CD4-positive, alpha-beta memory T cell (primary cell): Measurements from ENCODE around the gene MED4. TPM values are rescaled to one million over a fixed set of nuclear protein-coding genes. Genes with fewer than 3 reads are reported as not detected.

ENCODE experiments used
- CTCF ChIA-PET: fragments of 350-600 bp; sonication (Branson Sonifier 250); formaldehyde crosslinking; loops from one replicate; lab custom pipeline; 2021; ENCODE audit warnings: inconsistent platforms; ENCODE audit not compliant: partially characterized antibody; lab: Charles Lee
- POLR2A ChIA-PET: fragments of 350-600 bp; sonication (Branson Sonifier 250); formaldehyde crosslinking; loops from one replicate; lab custom pipeline; 2021; ENCODE audit not compliant: partially characterized antibody; lab: Charles Lee
- DNase-seq, 5 donors: peaks; one replicate each; pipeline versions ENCODE4 v3.0.0 to v3.0.0-alpha.2; 2020 to 2022; ENCODE audit warnings: mixed read lengths in 1 of 5
- H3K27ac ChIP-seq: one replicate; pipeline ENCODE4 v1.7.0; 2013; ENCODE audit warnings: low read depth, low read length
- H3K27me3 ChIP-seq: 2 replicates; pipeline ENCODE4 v1.7.0; 2013; ENCODE audit warnings: mild to moderate bottlenecking, low read length, moderate library complexity; ENCODE audit not compliant: insufficient read depth
- H3K36me3 ChIP-seq: 2 replicates; pipeline ENCODE4 v1.7.0; 2013; ENCODE audit warnings: mild to moderate bottlenecking, low read length, moderate library complexity; ENCODE audit not compliant: insufficient read depth
- H3K4me1 ChIP-seq: 2 replicates; pipeline ENCODE4 v1.7.0; 2013; ENCODE audit warnings: mild to moderate bottlenecking, low read length, moderate library complexity; ENCODE audit not compliant: insufficient read depth
- H3K4me3 ChIP-seq, 2 donors: one replicate each; pipeline ENCODE4 v1.7.0; 2013; ENCODE audit warnings: low read length in 2 of 2, mild to moderate bottlenecking in 1 of 2
- H3K9me3 ChIP-seq, 2 donors: one replicate each; pipeline ENCODE4 v1.7.0; 2013; ENCODE audit warnings: low read length in 2 of 2, control low read depth in 1 of 2; ENCODE audit not compliant: control insufficient read depth in 1 of 2
- H3K27ac Mint-ChIP-seq, 7 donors: one replicate each; pipeline ENCODE4 v1.8.0; 2020 to 2021; ENCODE audit warnings: mixed read lengths in 7 of 7, mild to moderate bottlenecking in 6 of 7, inconsistent platforms in 3 of 7, moderate library complexity in 3 of 7
- H3K27me3 Mint-ChIP-seq, 2 donors: one replicate each; pipeline ENCODE4 v1.8.0; 2020 to 2021; ENCODE audit warnings: mixed read lengths in 2 of 2
- H3K36me3 Mint-ChIP-seq, 2 donors: one replicate each; pipeline ENCODE4 v1.8.0; 2020 to 2021; ENCODE audit warnings: mixed read lengths in 2 of 2, inconsistent platforms in 1 of 2, mild to moderate bottlenecking in 1 of 2
- H3K4me1 Mint-ChIP-seq, 4 donors: one replicate each; pipeline ENCODE4 v1.8.0; 2020 to 2021; ENCODE audit warnings: mixed read lengths in 4 of 4, mild to moderate bottlenecking in 1 of 4
- H3K4me3 Mint-ChIP-seq, 8 donors: one replicate each; pipeline ENCODE4 v1.8.0; 2020 to 2021; ENCODE audit warnings: mixed read lengths in 8 of 8, mild to moderate bottlenecking in 7 of 8, moderate library complexity in 6 of 8, inconsistent platforms in 3 of 8
- H3K9me3 Mint-ChIP-seq, 8 donors: one replicate each; pipeline ENCODE4 v1.8.0; 2020 to 2021; ENCODE audit warnings: mixed read lengths in 8 of 8, mild to moderate bottlenecking in 5 of 8, inconsistent platforms in 3 of 8, moderate library complexity in 1 of 8
- intact Hi-C: fragments of 100-400 bp; cut with micrococcal nuclease; formaldehyde crosslinking; loops from one replicate; pipeline ENCODE4 v1.15.1; 2023
- polyA plus RNA-seq, 2 donors: library from polyadenylated mRNA; unstranded; fragments of 300-500 nt; fragmentation: Illumina TruSeq; gene quantifications; one replicate each; pipeline ENCODE4 v1.2.3, GENCODE V29; 2021
- total RNA-seq, 2 experiments: library from RNA; stranded (reverse); gene quantifications; one replicate each; pipeline ENCODE4 v1.2.3, GENCODE V29; 2021

MED4 gene
- total and polyA plus RNA-seq, 4 experiments from 2014 or later, result 50.6 to 132 (median 71.2) TPM

GRCh38 chr13:48040896-48041295 lies 54.0 kb downstream of the MED4 start:
- POLR2A ChIA-PET, result no interaction called here

GRCh38 chr13:48040049-48040448 lies 54.9 kb downstream of the MED4 start:
- Histone ChIP-seq H3K36me3 (peaks cover 4% of the 10 kb centered on the region), H3K4me3 (no peak overlapping the region), H3K27ac (no peak overlapping the region), H3K4me1 (peaks cover 37% of the 10 kb centered on the region), H3K27me3 (no peaks in the 10 kb centered on the region), H3K9me3 (no peaks in the 10 kb centered on the region)
- CTCF ChIA-PET, result interaction anchor here (1.1 to 3.6 kb wide), 2 partner anchors 9 to 55 kb away, joined by 7 to 49 read pairs; partner anchors contain the start of gene MED4
- H3K27me3 Mint-ChIP-seq, result no peaks in the 10 kb centered on the region
- peaks cover 12 to 42% (median 30%) of the 10 kb centered on the region in 4 donors for H3K4me1 Mint-ChIP-seq
- peaks cover 10 to 17% of the 10 kb centered on the region in 2 donors for H3K36me3 Mint-ChIP-seq
- POLR2A ChIA-PET, result no interaction called here
- peak overlapping the region in 4 of 8 donors; percentile 11 to 68 (median 33) for H3K4me3 Mint-ChIP-seq
- DNase-seq, result no peak
- no peaks in the 10 kb centered on the region for H3K9me3 Mint-ChIP-seq
- intact Hi-C loops, result no loop called here
- H3K27ac Mint-ChIP-seq, result peak overlapping the region in 6 of 7 donors; percentile 29 to 97 (median 62)

More at GRCh38 chr13:48040896-48041295, 54.0 kb downstream of the MED4 start:
- Histone ChIP-seq H3K27me3 (no peaks in the 10 kb centered on the region), H3K4me1 (peaks cover 37% of the 10 kb centered on the region), H3K4me3 (no peak overlapping the region), H3K36me3 (peaks cover 4% of the 10 kb centered on the region), H3K9me3 (no peaks in the 10 kb centered on the region), H3K27ac (no peak overlapping the region)
- Mint-ChIP-seq H3K9me3 (no peaks in the 10 kb centered on the region), H3K27me3 (no peaks in the 10 kb centered on the region), H3K4me1 (peaks cover 12 to 42% (median 29%) of the 10 kb centered on the region in 4 donors), H3K27ac (peak overlapping the region in 1 of 7 donors; percentile 62), H3K4me3 (no peak overlapping the region), H3K36me3 (peaks cover 14 to 18% of the 10 kb centered on the region in 2 donors)
- intact Hi-C loops, result no loop called here
- CTCF ChIA-PET, result interaction anchor here (1.1 kb wide), 1 partner anchor 54 kb away, joined by 7 read pairs; the partner anchor contains the start of gene MED4
- DNase-seq, result no peak

GRCh38 chr13:48038761-48039160 lies 56.1 kb downstream of the MED4 start:
- intact Hi-C loops, result loop anchor here (1.0 to 10.0 kb wide), 11 partner anchors 37 to 1896 kb away; partner anchors contain the start of genes CAB39L, FNDC3A, ITM2B and KPNA3
- Mint-ChIP-seq H3K36me3 (peaks cover 16 to 21% of the 10 kb centered on the region in 2 donors), H3K27ac (peak overlapping the region; percentile 95 to 99 (median 97)), H3K4me1 (peaks cover 13 to 41% (median 29%) of the 10 kb centered on the region in 4 donors), H3K27me3 (no peaks in the 10 kb centered on the region), H3K9me3 (no peaks in the 10 kb centered on the region), H3K4me3 (peak overlapping the region; percentile 87 to 96 (median 93))
- Histone ChIP-seq H3K4me3 (no peak overlapping the region), H3K9me3 (no peaks in the 10 kb centered on the region), H3K4me1 (peaks cover 31% of the 10 kb centered on the region), H3K27ac (peak overlapping the region; percentile 94), H3K27me3 (no peaks in the 10 kb centered on the region), H3K36me3 (peaks cover 4% of the 10 kb centered on the region)
- CTCF ChIA-PET, result interaction anchor here (0.6 to 3.6 kb wide), 23 partner anchors 10 to 778 kb away, joined by 3 to 49 read pairs (median 4); partner anchors contain the start of genes ITM2B and MED4
- POLR2A ChIA-PET, result interaction anchor here (1.2 to 2.6 kb wide), 3 partner anchors 9 to 265 kb away, joined by 5 to 39 read pairs (median 11); partner anchors contain the start of genes MED4 and RB1
- DNase-seq, result no peak

GRCh38 chr13:48037346-48038173 lies 57.3 kb downstream of the MED4 start, which contains the start of gene NUDT15:
Gene NUDT15 (plus strand): TSS chr13:48037726. CDS start chr13:48037747, 21 bp downstream.
- Histone ChIP-seq H3K36me3 (peaks cover 4% of the 10 kb centered on the region), H3K9me3 (no peaks in the 10 kb centered on the region), H3K4me1 (peaks cover 24% of the 10 kb centered on the region), H3K27me3 (no peaks in the 10 kb centered on the region), H3K27ac (peak within 1 kb of the TSS; percentile 94), H3K4me3 (peak within 1 kb of the TSS; percentile 83 to 87)
- no peaks in the 10 kb centered on the region for H3K9me3 Mint-ChIP-seq
- no peaks in the 10 kb centered on the region for H3K27me3 Mint-ChIP-seq
- peaks cover 13 to 32% (median 27%) of the 10 kb centered on the region in 4 donors for H3K4me1 Mint-ChIP-seq
- CTCF ChIA-PET, result interaction anchor here (0.7 to 3.6 kb wide), 29 partner anchors 9 to 779 kb away, joined by 3 to 49 read pairs (median 4); partner anchors contain the start of genes ITM2B and MED4
- DNase-seq, result peak; percentile 96 to 97 (median 97)
- peaks cover 16 to 21% of the 10 kb centered on the region in 2 donors for H3K36me3 Mint-ChIP-seq
- intact Hi-C loops, result loop anchor here (1.0 to 10.0 kb wide), 11 partner anchors 36 to 1897 kb away; partner anchors contain the start of genes CAB39L, FNDC3A, ITM2B and KPNA3
- POLR2A ChIA-PET, result interaction anchor here (0.6 to 2.6 kb wide), 20 partner anchors 10 to 1754 kb away, joined by 3 to 39 read pairs (median 4); partner anchors contain the start of genes FNDC3A, ITM2B, MED4 and RB1
- H3K4me3 Mint-ChIP-seq, result peak within 1 kb of the TSS; percentile 87 to 96 (median 93)
- H3K27ac Mint-ChIP-seq, result peak within 1 kb of the TSS; percentile 95 to 99 (median 97)

- CTCF ChIA-PET, result no interaction called here
- POLR2A ChIA-PET, result no interaction called here
Observed at GRCh38 chr13:48029859-48030258, 65.0 kb downstream of the MED4 start.

GRCh38 chr13:48028066-48028465 lies 66.8 kb downstream of the MED4 start:
- intact Hi-C loops, result no loop called here
- Mint-ChIP-seq H3K4me3 (no peak overlapping the region), H3K4me1 (peaks cover 0 to 6% (median 4%) of the 10 kb centered on the region in 4 donors), H3K27ac (no peak overlapping the region), H3K27me3 (no peaks in the 10 kb centered on the region), H3K36me3 (peaks cover 18 to 27% of the 10 kb centered on the region in 2 donors), H3K9me3 (peaks cover 0 to 6% (median 0%) of the 10 kb centered on the region in 8 donors)
- Histone ChIP-seq H3K4me1 (no peaks in the 10 kb centered on the region), H3K27me3 (no peaks in the 10 kb centered on the region), H3K4me3 (no peak overlapping the region), H3K27ac (no peak overlapping the region), H3K36me3 (peaks cover 3% of the 10 kb centered on the region), H3K9me3 (no peaks in the 10 kb centered on the region)
- CTCF ChIA-PET, result no interaction called here
- DNase-seq, result no peak
- POLR2A ChIA-PET, result no interaction called here

More at GRCh38 chr13:48029859-48030258, 65.0 kb downstream of the MED4 start:
- Mint-ChIP-seq H3K4me3 (no peak overlapping the region), H3K4me1 (peaks cover 2 to 10% (median 5%) of the 10 kb centered on the region in 4 donors), H3K36me3 (peaks cover 21 to 31% of the 10 kb centered on the region in 2 donors), H3K27ac (no peak overlapping the region), H3K9me3 (peaks cover 0 to 6% (median 0%) of the 10 kb centered on the region in 8 donors), H3K27me3 (no peaks in the 10 kb centered on the region)
- intact Hi-C loops, result loop anchor here (10.0 kb wide), 4 partner anchors 555 to 1905 kb away; partner anchors contain the start of genes CAB39L, SETDB2 and SPRYD7
- Histone ChIP-seq H3K27ac (no peak overlapping the region), H3K27me3 (no peaks in the 10 kb centered on the region), H3K4me3 (no peak overlapping the region), H3K4me1 (no peaks in the 10 kb centered on the region), H3K36me3 (peaks cover 3% of the 10 kb centered on the region), H3K9me3 (no peaks in the 10 kb centered on the region)
- no peak for DNase-seq
